HCT116 (cell line): ENCODE results near the gene KIF13A.

Experiments used
- CEBPB ChIP-seq: IDR thresholded peaks from 2 replicates; pipeline ENCODE4 v1.6.1; 2012; ENCODE audit warnings: low read depth
- EZH2 ChIP-seq: fragments of 200-600 bp; sonication (generic); IDR thresholded peaks from 2 replicates; pipeline ENCODE4 v1.6.1; 2017; ENCODE audit warnings: antibody characterized with exemption, mixed run types
- JUND ChIP-seq: IDR thresholded peaks from 2 replicates; pipeline ENCODE4 v1.6.1; 2012
- POLR2A ChIP-seq: IDR thresholded peaks from 2 replicates; pipeline ENCODE4 v1.7.0; 2011; ENCODE audit warnings: borderline replicate concordance; ENCODE audit not compliant: insufficient read depth, insufficient read length; ENCODE audit errors: extremely low read depth
- SIN3A ChIP-seq: IDR thresholded peaks from 2 replicates; pipeline ENCODE4 v1.6.1; 2012; ENCODE audit warnings: low read depth
- TF ChIP-seq, protein P1 (sequence below), 3 experiments: fragments of 200-600 bp in 1 of 3; sonication (generic) in 1 of 3; IDR thresholded peaks in 2 of 3; conservative IDR thresholded peaks in 1 of 3; 2 replicates each; pipeline ENCODE4 v1.5.1; 2012 to 2017; ENCODE audit warnings: low read depth in 2 of 3, low read length in 2 of 3, antibody characterized with exemption in 1 of 3, borderline replicate concordance in 1 of 3, control low read depth in 1 of 3, mild to moderate bottlenecking in 1 of 3, mixed read lengths in 1 of 3, mixed run types in 1 of 3, moderate library complexity in 1 of 3; ENCODE audit not compliant: insufficient read depth in 1 of 3
- TF ChIP-seq, protein P2 (sequence below): IDR thresholded peaks from 2 replicates; pipeline ENCODE4 v1.6.1; 2012; ENCODE audit warnings: low read depth

DNA sequence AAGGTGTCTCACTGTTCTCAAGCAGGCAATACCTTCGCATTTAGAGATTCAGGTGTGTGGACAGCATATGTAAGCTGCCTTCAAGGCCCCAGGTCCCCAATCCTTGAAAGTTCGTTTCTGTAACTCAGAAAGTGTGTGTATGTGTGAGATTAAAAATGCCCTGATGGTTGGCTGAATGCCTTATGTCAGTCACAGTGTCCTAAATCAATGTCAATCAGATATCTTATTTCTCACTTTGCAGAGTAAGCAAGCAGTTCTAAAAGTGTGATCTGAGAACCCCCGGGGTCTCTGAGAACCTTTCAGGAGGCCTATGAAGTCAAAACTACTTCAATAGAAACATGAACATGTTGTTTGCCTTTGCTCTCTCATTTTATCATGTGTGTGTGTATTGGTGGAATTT, 157.5 kb downstream of the KIF13A start:
- no peak for TF ChIP-seq POLR2A
- no peak for TF ChIP-seq EZH2
- TF ChIP-seq CEBPB = no peak
- TF ChIP-seq, protein P1, sequence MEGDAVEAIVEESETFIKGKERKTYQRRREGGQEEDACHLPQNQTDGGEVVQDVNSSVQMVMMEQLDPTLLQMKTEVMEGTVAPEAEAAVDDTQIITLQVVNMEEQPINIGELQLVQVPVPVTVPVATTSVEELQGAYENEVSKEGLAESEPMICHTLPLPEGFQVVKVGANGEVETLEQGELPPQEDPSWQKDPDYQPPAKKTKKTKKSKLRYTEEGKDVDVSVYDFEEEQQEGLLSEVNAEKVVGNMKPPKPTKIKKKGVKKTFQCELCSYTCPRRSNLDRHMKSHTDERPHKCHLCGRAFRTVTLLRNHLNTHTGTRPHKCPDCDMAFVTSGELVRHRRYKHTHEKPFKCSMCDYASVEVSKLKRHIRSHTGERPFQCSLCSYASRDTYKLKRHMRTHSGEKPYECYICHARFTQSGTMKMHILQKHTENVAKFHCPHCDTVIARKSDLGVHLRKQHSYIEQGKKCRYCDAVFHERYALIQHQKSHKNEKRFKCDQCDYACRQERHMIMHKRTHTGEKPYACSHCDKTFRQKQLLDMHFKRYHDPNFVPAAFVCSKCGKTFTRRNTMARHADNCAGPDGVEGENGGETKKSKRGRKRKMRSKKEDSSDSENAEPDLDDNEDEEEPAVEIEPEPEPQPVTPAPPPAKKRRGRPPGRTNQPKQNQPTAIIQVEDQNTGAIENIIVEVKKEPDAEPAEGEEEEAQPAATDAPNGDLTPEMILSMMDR (IDR thresholded peaks at IDR 0.05 in 2 of 3, conservative IDR thresholded peaks at IDR 0.05 in 1 of 3; ENCODE audit: borderline replicate concordance in 1 of 3, insufficient read depth in 1 of 3, low read depth in 2 of 3, low read length in 2 of 3) = no peak
- TF ChIP-seq, protein P2, sequence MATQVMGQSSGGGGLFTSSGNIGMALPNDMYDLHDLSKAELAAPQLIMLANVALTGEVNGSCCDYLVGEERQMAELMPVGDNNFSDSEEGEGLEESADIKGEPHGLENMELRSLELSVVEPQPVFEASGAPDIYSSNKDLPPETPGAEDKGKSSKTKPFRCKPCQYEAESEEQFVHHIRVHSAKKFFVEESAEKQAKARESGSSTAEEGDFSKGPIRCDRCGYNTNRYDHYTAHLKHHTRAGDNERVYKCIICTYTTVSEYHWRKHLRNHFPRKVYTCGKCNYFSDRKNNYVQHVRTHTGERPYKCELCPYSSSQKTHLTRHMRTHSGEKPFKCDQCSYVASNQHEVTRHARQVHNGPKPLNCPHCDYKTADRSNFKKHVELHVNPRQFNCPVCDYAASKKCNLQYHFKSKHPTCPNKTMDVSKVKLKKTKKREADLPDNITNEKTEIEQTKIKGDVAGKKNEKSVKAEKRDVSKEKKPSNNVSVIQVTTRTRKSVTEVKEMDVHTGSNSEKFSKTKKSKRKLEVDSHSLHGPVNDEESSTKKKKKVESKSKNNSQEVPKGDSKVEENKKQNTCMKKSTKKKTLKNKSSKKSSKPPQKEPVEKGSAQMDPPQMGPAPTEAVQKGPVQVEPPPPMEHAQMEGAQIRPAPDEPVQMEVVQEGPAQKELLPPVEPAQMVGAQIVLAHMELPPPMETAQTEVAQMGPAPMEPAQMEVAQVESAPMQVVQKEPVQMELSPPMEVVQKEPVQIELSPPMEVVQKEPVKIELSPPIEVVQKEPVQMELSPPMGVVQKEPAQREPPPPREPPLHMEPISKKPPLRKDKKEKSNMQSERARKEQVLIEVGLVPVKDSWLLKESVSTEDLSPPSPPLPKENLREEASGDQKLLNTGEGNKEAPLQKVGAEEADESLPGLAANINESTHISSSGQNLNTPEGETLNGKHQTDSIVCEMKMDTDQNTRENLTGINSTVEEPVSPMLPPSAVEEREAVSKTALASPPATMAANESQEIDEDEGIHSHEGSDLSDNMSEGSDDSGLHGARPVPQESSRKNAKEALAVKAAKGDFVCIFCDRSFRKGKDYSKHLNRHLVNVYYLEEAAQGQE = no peak
- no peak for TF ChIP-seq SIN3A
- TF ChIP-seq JUND = no peak
